KMS-11 (cell line): Measurements from ENCODE around the gene CD82.

ENCODE experiments used
- H2AFZ ChIP-seq: fragments of 200-600 bp; sonication (generic); 2 replicates; pipeline ENCODE4 v1.6.1; 2016; ENCODE audit warnings: antibody characterized with exemption, mixed run types, low read depth
- H3K27ac ChIP-seq: fragments of 200-600 bp; sonication (generic); 2 replicates; pipeline ENCODE4 v1.6.1; 2016; ENCODE audit warnings: mild to moderate bottlenecking, mixed run types
- H3K27me3 ChIP-seq: fragments of 200-600 bp; sonication (generic); 2 replicates; pipeline ENCODE4 v1.6.1; 2017; ENCODE audit warnings: mild to moderate bottlenecking, low read depth, mixed run types, moderate library complexity; ENCODE audit not compliant: insufficient read depth
- H3K36me3 ChIP-seq: fragments of 200-600 bp; sonication (generic); 2 replicates; pipeline ENCODE4 v1.6.1; 2017; ENCODE audit warnings: mild to moderate bottlenecking, mixed run types; ENCODE audit not compliant: insufficient read depth
- H3K4me1 ChIP-seq: fragments of 200-600 bp; sonication (generic); 2 replicates; pipeline ENCODE4 v1.6.1; 2016; ENCODE audit warnings: mild to moderate bottlenecking, low read depth, mixed run types; ENCODE audit not compliant: poor library complexity, severe bottlenecking
- H3K4me2 ChIP-seq: fragments of 200-600 bp; sonication (generic); 2 replicates; pipeline ENCODE4 v1.7.0; 2016; ENCODE audit warnings: mild to moderate bottlenecking, mixed run types
- H3K4me3 ChIP-seq: fragments of 200-600 bp; sonication (generic); IDR thresholded peaks from 2 replicates; pipeline ENCODE4 v1.6.1; 2017; ENCODE audit warnings: low read depth, low read length, mixed read lengths; ENCODE audit not compliant: insufficient read depth
- H3K79me2 ChIP-seq: fragments of 200-600 bp; sonication (generic); 2 replicates; pipeline ENCODE4 v1.6.1; 2016; ENCODE audit warnings: low read depth, mixed run types; ENCODE audit not compliant: insufficient read depth
- H3K9ac ChIP-seq: fragments of 200-600 bp; sonication (generic); 2 replicates; pipeline ENCODE4 v1.6.1; 2016; ENCODE audit warnings: mild to moderate bottlenecking, mixed run types
- H4K20me1 ChIP-seq: fragments of 200-600 bp; sonication (generic); 2 replicates; pipeline ENCODE4 v1.6.1; 2016; ENCODE audit warnings: mild to moderate bottlenecking, mixed run types; ENCODE audit not compliant: insufficient read depth
- TF ChIP-seq, protein P1 (sequence below): fragments of 200-600 bp; sonication (generic); conservative IDR thresholded peaks from 2 replicates; pipeline ENCODE4 v1.6.1; 2017; ENCODE audit warnings: low read depth, mild to moderate bottlenecking, antibody characterized with exemption, low read length, moderate library complexity, mixed read lengths

Gene CD82

GRCh38 chr11:44581246-44581645 lies 15.8 kb downstream of the CD82 start:
- Histone ChIP-seq H3K27ac (no peak overlapping the region), H4K20me1 (no peaks in the 10 kb centered on the region), H2AFZ (no peak overlapping the region), H3K36me3 (no peaks in the 10 kb centered on the region), H3K4me1 (peaks cover 3% of the 10 kb centered on the region), H3K4me2 (no peak overlapping the region), H3K9ac (no peak overlapping the region), H3K79me2 (no peaks in the 10 kb centered on the region), H3K27me3 (no peaks in the 10 kb centered on the region), H3K4me3 (no peak overlapping the region)
- TF ChIP-seq, protein P1, sequence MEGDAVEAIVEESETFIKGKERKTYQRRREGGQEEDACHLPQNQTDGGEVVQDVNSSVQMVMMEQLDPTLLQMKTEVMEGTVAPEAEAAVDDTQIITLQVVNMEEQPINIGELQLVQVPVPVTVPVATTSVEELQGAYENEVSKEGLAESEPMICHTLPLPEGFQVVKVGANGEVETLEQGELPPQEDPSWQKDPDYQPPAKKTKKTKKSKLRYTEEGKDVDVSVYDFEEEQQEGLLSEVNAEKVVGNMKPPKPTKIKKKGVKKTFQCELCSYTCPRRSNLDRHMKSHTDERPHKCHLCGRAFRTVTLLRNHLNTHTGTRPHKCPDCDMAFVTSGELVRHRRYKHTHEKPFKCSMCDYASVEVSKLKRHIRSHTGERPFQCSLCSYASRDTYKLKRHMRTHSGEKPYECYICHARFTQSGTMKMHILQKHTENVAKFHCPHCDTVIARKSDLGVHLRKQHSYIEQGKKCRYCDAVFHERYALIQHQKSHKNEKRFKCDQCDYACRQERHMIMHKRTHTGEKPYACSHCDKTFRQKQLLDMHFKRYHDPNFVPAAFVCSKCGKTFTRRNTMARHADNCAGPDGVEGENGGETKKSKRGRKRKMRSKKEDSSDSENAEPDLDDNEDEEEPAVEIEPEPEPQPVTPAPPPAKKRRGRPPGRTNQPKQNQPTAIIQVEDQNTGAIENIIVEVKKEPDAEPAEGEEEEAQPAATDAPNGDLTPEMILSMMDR = no peak

DNA sequence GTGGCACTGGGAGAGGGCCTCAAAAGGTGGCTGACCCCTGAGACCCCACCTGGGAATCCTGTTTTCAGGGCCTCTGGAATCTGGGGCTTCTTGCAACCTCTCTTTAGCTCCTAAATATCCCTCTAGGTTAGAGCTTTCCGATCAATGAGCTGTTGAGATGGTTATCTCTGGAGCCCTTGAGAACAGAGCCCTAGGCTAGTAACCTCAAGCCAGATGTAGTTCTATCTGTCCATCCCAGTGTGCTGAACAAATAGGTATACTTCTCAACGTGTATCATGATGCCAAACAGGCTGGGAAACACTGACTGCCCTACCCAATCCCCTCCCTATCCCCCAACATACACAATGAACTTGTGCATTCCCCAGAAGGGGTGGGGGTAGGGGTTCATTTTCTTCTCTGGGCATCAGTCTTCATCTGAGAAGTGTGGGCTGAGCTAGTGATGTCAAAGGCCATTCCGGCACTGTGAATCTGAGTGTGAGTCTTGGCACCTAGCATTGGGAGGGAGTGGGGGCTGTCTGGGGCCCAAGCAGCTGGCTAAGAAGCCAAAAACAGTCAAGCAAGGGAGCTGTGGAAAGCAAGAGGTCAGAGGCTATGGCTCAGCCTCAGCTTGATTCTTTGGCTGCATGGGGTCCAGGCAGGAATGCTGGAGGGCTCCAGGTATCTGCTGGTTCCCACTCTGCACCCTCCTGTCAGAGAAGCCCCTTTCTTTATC lies 17.3 kb downstream of the CD82 start:
- Histone ChIP-seq H2AFZ (no peak overlapping the region), H3K4me1 (peaks cover 3% of the 10 kb centered on the region), H3K27ac (no peak overlapping the region), H3K9ac (no peak overlapping the region), H3K27me3 (no peaks in the 10 kb centered on the region), H3K4me3 (no peak overlapping the region), H3K4me2 (no peak overlapping the region), H4K20me1 (no peaks in the 10 kb centered on the region), H3K36me3 (no peaks in the 10 kb centered on the region), H3K79me2 (no peaks in the 10 kb centered on the region)
- TF ChIP-seq, protein P1 = no peak

GRCh38 chr11:44583353-44583669 lies 17.8 kb downstream of the CD82 start:
- H3K9ac ChIP-seq = no peak overlapping the region
- no peaks in the 10 kb centered on the region for H3K27me3 ChIP-seq
- H2AFZ ChIP-seq = no peak overlapping the region
- H4K20me1 ChIP-seq = no peaks in the 10 kb centered on the region
- peaks cover 3% of the 10 kb centered on the region for H3K4me1 ChIP-seq
- no peak overlapping the region for H3K4me3 ChIP-seq
- TF ChIP-seq, protein P1 = no peak
- H3K27ac ChIP-seq = no peak overlapping the region
- H3K79me2 ChIP-seq = no peaks in the 10 kb centered on the region
- H3K36me3 ChIP-seq = no peaks in the 10 kb centered on the region
- H3K4me2 ChIP-seq = no peak overlapping the region

DNA sequence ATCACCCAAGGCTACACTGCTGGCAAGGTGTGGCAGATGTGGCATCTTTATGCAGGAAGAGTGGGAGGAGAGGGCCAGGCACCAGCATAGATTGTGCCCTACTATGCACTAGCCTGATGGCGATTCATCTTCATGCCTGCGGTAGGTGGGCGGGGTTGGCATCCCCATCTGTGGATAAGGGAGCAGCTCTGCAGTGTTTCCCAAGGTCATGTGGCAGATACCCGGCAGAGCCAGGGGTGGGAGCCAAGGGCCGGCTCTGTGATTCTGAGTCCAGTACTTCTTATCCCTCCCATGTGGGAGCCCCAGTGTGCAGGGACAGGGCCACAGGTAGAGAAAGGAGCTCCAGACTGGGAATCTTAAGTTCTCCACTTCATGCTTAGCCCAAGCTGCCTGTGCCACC lies 20.0 kb downstream of the CD82 start:
- H3K79me2 ChIP-seq = no peaks in the 10 kb centered on the region

More for the DNA sequence above, 20.0 kb downstream of the CD82 start:
- Histone ChIP-seq H3K4me2 (no peak overlapping the region), H3K27me3 (no peaks in the 10 kb centered on the region), H2AFZ (no peak overlapping the region), H3K4me3 (no peak overlapping the region), H4K20me1 (no peaks in the 10 kb centered on the region), H3K27ac (no peak overlapping the region), H3K9ac (no peak overlapping the region), H3K4me1 (peaks cover 3% of the 10 kb centered on the region), H3K36me3 (no peaks in the 10 kb centered on the region)
- TF ChIP-seq, protein P1 = no peak
